HG03342 (cell line): ENCODE results near the gene GRM3.
A peak's percentile ranks its signal among the peaks of the same experiment; 100 is the strongest.
"Not testable (repeated sequence)": the region's sequence is repeated elsewhere in the genome, so short reads cannot be mapped to it uniquely, and the experiment has no call there.

Source experiments
- ATAC-seq: cut with Tn5 transposase; IDR thresholded peaks from one replicate; pipeline ENCODE4 v1.9.1; 2021; ENCODE audit warnings: mild to moderate bottlenecking, moderate library complexity; ENCODE audit not compliant: unreplicated experiment

GRM3 gene

GRCh38 chr7:86643561-86644281, at the start of gene GRM3:
GRM3 (plus strand) TSS chr7:86643909; CDS start chr7:86765146, 121,237 bp downstream.
- ATAC-seq = no peak

- ATAC-seq = peak; percentile 54
These were observed 45.4 kb upstream of the GRM3 start for GRCh38 chr7:86598311-86598710.

GRCh38 chr7:86598721-86599120, 45.0 kb upstream of the GRM3 start:
- ATAC-seq = no peak

- ATAC-seq = no peak
These were observed 43.0 kb upstream of the GRM3 start for GRCh38 chr7:86600506-86601290.

- ATAC-seq = not testable (repeated sequence)
These were observed 28.0 kb upstream of the GRM3 start for GRCh38 chr7:86615711-86616110.

GRCh38 chr7:86644282-86645224, 844 bp downstream of the GRM3 start:
- no peak for ATAC-seq

GRCh38 chr7:86645225-86645608, 1.5 kb downstream of the GRM3 start:
- ATAC-seq = no peak

- no peak for ATAC-seq
These were observed 2.1 kb downstream of the GRM3 start for GRCh38 chr7:86645676-86646276.

- no peak for ATAC-seq
These were observed 3.8 kb downstream of the GRM3 start for GRCh38 chr7:86647385-86648094.

GRCh38 chr7:86648169-86648568, 4.5 kb downstream of the GRM3 start:
- ATAC-seq = no peak

GRCh38 chr7:86653919-86654659, 10.4 kb downstream of the GRM3 start:
- ATAC-seq = no peak

- ATAC-seq = no peak
These were observed 14.2 kb downstream of the GRM3 start for GRCh38 chr7:86657948-86658347.

GRCh38 chr7:86660950-86661462, 17.3 kb downstream of the GRM3 start:
- ATAC-seq = no peak

- no peak for ATAC-seq
These were observed 20.8 kb downstream of the GRM3 start for GRCh38 chr7:86664486-86664885.

- ATAC-seq = no peak
These were observed 21.3 kb downstream of the GRM3 start for GRCh38 chr7:86664991-86665390.

GRCh38 chr7:86665669-86666068, 22.0 kb downstream of the GRM3 start:
- ATAC-seq = no peak

- ATAC-seq = no peak
These were observed 24.0 kb downstream of the GRM3 start for GRCh38 chr7:86667732-86668131.

GRCh38 chr7:86668315-86668714, 24.6 kb downstream of the GRM3 start:
- no peak for ATAC-seq

- no peak for ATAC-seq
These were observed 44.1 kb downstream of the GRM3 start for GRCh38 chr7:86687831-86688230.
